HepG2 (cell line): ENCODE measurements around the gene ATE1. TPM values are rescaled to one million over a fixed set of nuclear protein-coding genes. Genes with fewer than 3 reads are reported as not detected.

Source experiments
- ATAC-seq: fragments of 200-7000 bp; cut with Tn5 transposase; 3 replicates; pipeline ENCODE4 v1.9.1; 2020; ENCODE audit warnings: mild to moderate bottlenecking, moderate library complexity
- BruUV-seq: library from RNA; stranded (reverse); fragments of 400-500 nt; replicated peaks from 2 replicates; lab custom pipeline; 2021; lab: Mats Ljungman, UMichigan
- CTCF ChIA-PET: fragments of 300-600 bp; formaldehyde crosslinking; extraction: SDS; loops from one replicate; lab custom pipeline; 2021; ENCODE audit warnings: low total read pairs, inconsistent platforms, low intra/inter-chr PET ratio; lab: Yijun Ruan, JAX
- POLR2A ChIA-PET: fragments of 350-600 bp; sonication (Branson Sonifier 250); formaldehyde crosslinking; loops from one replicate; lab custom pipeline; 2020; ENCODE audit warnings: antibody characterized with exemption, inconsistent platforms; lab: Yijun Ruan, JAX
- DNase-seq: peaks from one replicate; pipeline ENCODE4 v3.0.0-alpha.2; 2015; ENCODE audit warnings: low spot score
- FAIRE-seq: peaks from 3 replicates; lab custom pipeline; 2011; peaks lifted over from hg19 to GRCh38; lab: Jason Lieb, UNC
- H2AFZ ChIP-seq: one replicate; pipeline ENCODE4 v1.6.1; 2011; ENCODE audit warnings: low read length, inconsistent platforms
- H3K27ac ChIP-seq: fragments of 300-600 bp; 3 replicates; pipeline ENCODE4 v1.8.0; 2011; ENCODE audit warnings: mixed run types, mild to moderate bottlenecking, mixed read lengths, low read length, inconsistent platforms; ENCODE audit not compliant: insufficient read depth; ENCODE audit errors: extremely low read length
- H3K27me3 ChIP-seq, 2 experiments: fragments of 200-600 bp in 1 of 2; 2 replicates in 1 of 2; 3 replicates in 1 of 2; pipeline versions ENCODE4 v1.6.0 to v1.8.0; 2011; ENCODE audit warnings: low read length in 2 of 2, mild to moderate bottlenecking in 2 of 2, moderate library complexity in 2 of 2, inconsistent platforms in 1 of 2; ENCODE audit not compliant: insufficient read depth in 2 of 2, control insufficient read depth in 1 of 2
- H3K36me3 ChIP-seq, 2 experiments: fragments of 200-600 bp in 1 of 2; replicated peaks in 1 of 2; 2 replicates in 1 of 2; 3 replicates in 1 of 2; pipeline versions ENCODE4 v1.5.1 to v1.8.0; 2011; ENCODE audit warnings: low read length in 2 of 2, inconsistent platforms in 1 of 2; ENCODE audit not compliant: insufficient read depth in 2 of 2, control insufficient read depth in 1 of 2
- H3K4me1 ChIP-seq: 2 replicates; pipeline ENCODE4 v1.5.1; 2012; ENCODE audit warnings: low read length, inconsistent platforms; ENCODE audit not compliant: insufficient read depth
- H3K4me2 ChIP-seq: 2 replicates; pipeline ENCODE4 v1.6.0; 2011; ENCODE audit warnings: low read depth, low read length, inconsistent platforms
- H3K4me3 ChIP-seq, 3 experiments: fragments of 200-600 bp in 1 of 3; sonication (generic), shearing (Covaris generic) in 1 of 3; replicated peaks in 1 of 3; 2 replicates each; pipeline ENCODE4 v1.5.1; 2011 to 2016; ENCODE audit warnings: low read length in 3 of 3, inconsistent platforms in 2 of 3, low read depth in 2 of 3, mild to moderate bottlenecking in 2 of 3, control low read depth in 1 of 3, mixed read lengths in 1 of 3; ENCODE audit not compliant: insufficient read depth in 1 of 3
- H3K79me2 ChIP-seq: one replicate; pipeline ENCODE4 v1.6.1; 2011; ENCODE audit warnings: low read length, inconsistent platforms; ENCODE audit not compliant: insufficient read depth
- H3K9ac ChIP-seq: 2 replicates; pipeline ENCODE4 v1.6.0; 2011; ENCODE audit warnings: mild to moderate bottlenecking, low read depth, low read length, inconsistent platforms; ENCODE audit not compliant: insufficient read depth
- H3K9me3 ChIP-seq: 2 replicates; pipeline ENCODE4 v1.5.1; 2012; ENCODE audit warnings: mild to moderate bottlenecking, low read length
- H4K20me1 ChIP-seq: 2 replicates; pipeline ENCODE4 v1.6.0; 2011; ENCODE audit warnings: inconsistent platforms, mild to moderate bottlenecking, low read length, moderate library complexity; ENCODE audit not compliant: insufficient read depth
- BCL6 ChIP-seq: IDR thresholded peaks from 2 replicates; pipeline ENCODE4 v1.6.1; 2016; ENCODE audit warnings: missing genetic modification reagents, missing compliant biosample characterization
- CREB1 ChIP-seq, 2 experiments: fragments of 450-650 bp in 1 of 2; IDR thresholded peaks; 2 replicates each; pipeline ENCODE4 v1.6.1; 2016 to 2017; ENCODE audit warnings: control low read depth in 1 of 2, mild to moderate bottlenecking in 1 of 2, missing compliant biosample characterization in 1 of 2, missing genetic modification characterization in 1 of 2
- DPF2 ChIP-seq: sonication (generic); formaldehyde crosslinking; IDR thresholded peaks from 2 replicates; pipeline ENCODE4 v1.4.0; 2020; ENCODE audit warnings: mild to moderate bottlenecking, low read depth, missing genetic modification reagents, borderline replicate concordance
- HDAC2 ChIP-seq: sonication (generic); formaldehyde crosslinking; IDR thresholded peaks from 2 replicates; pipeline ENCODE4 v1.4.0; 2020; ENCODE audit warnings: missing genetic modification reagents
- NKX3-1 ChIP-seq: sonication (generic); formaldehyde crosslinking; IDR thresholded peaks from 2 replicates; pipeline ENCODE4 v1.5.0; 2020; ENCODE audit warnings: missing genetic modification reagents
- TBX2 ChIP-seq: sonication (generic); formaldehyde crosslinking; IDR thresholded peaks from 2 replicates; pipeline ENCODE4 v1.5.0; 2020; ENCODE audit warnings: missing genetic modification reagents, mild to moderate bottlenecking, borderline replicate concordance
- TGIF2 ChIP-seq: IDR thresholded peaks from 2 replicates; pipeline ENCODE4 v1.6.1; 2016; ENCODE audit warnings: control low read depth, missing compliant biosample characterization
- ZNF180 ChIP-seq: sonication (generic); formaldehyde crosslinking; IDR thresholded peaks from 2 replicates; pipeline ENCODE4 v1.4.0; 2020; ENCODE audit warnings: low read depth, missing genetic modification reagents, borderline replicate concordance
- ZNF274 ChIP-seq: sonication (generic); formaldehyde crosslinking; IDR thresholded peaks from 2 replicates; pipeline ENCODE4 v1.5.1; 2020; ENCODE audit warnings: mild to moderate bottlenecking, missing genetic modification reagents
- ZNF501 ChIP-seq: sonication (generic); formaldehyde crosslinking; IDR thresholded peaks from 2 replicates; pipeline ENCODE4 v1.5.1; 2020; ENCODE audit warnings: mild to moderate bottlenecking, moderate library complexity, missing genetic modification reagents
- ZNF768 ChIP-seq: sonication (generic); formaldehyde crosslinking; IDR thresholded peaks from 2 replicates; pipeline ENCODE4 v1.4.0; 2020; ENCODE audit warnings: missing genetic modification reagents
- WGBS: methylation state at CpG from one replicate; pipeline ENCODE4 v1.1.6; 2017; ENCODE audit warnings: low lambda C conversion rate; 5-methylcytosine and 5-hydroxymethylcytosine counted together
- in situ Hi-C: cut with HindIII; loops from 2 replicates; pipeline ENCODE4 v1.10.0; 2017; ENCODE audit warnings: low pct_unique_long_range_greater_than_20kb; ENCODE audit not compliant: extremely low pct_ligation_motif_present
- intact Hi-C: fragments of 100-400 bp; cut with micrococcal nuclease; formaldehyde crosslinking; loops from one replicate; pipeline ENCODE4 v1.10.0; 2022; ENCODE audit not compliant: unreplicated experiment
- polyA plus RNA-seq, 8 experiments: library from polyadenylated mRNA; depleted of rRNA in 3 of 8; stranded (reverse) in 7 of 8; unstranded in 1 of 8; fragments of >200 nt; fragmentation: Illumina TruSeq in 4 of 8; extraction: Trizol in 4 of 8; gene quantifications; 2 replicates each; pipeline versions ENCODE4 v1.2.1 to v1.2.3, GENCODE V29; 2011 to 2016; ENCODE audit warnings: low read depth in 4 of 8, missing spikeins in 1 of 8, mixed read lengths in 1 of 8; ENCODE audit not compliant: insufficient read depth in 1 of 8
- total RNA-seq, 5 experiments: library from RNA; depleted of rRNA; stranded (reverse); fragments of >200 nt; fragmentation: Illumina TruSeq; extraction: Trizol; gene quantifications; 2 replicates each; pipeline ENCODE4 v1.2.3, GENCODE V29; 2016; ENCODE audit warnings: low read depth in 1 of 5
- TF ChIP-seq, protein P1 (sequence below): fragments of 450-650 bp; IDR thresholded peaks from 2 replicates; pipeline ENCODE4 v1.6.1; 2016
- TF ChIP-seq, protein P2 (sequence below): IDR thresholded peaks from 2 replicates; pipeline ENCODE4 v1.6.1; 2016; ENCODE audit warnings: low read depth, borderline replicate concordance
- TF ChIP-seq, protein P3 (sequence below): sonication (generic); formaldehyde crosslinking; IDR thresholded peaks from 2 replicates; pipeline ENCODE4 v1.8.1; 2022; ENCODE audit warnings: low read depth, mild to moderate bottlenecking, missing genetic modification reagents
- TF ChIP-seq, protein P4 (sequence below): sonication (generic); formaldehyde crosslinking; IDR thresholded peaks from 2 replicates; pipeline ENCODE4 v1.4.0; 2020; ENCODE audit warnings: mild to moderate bottlenecking, missing genetic modification reagents
- TF ChIP-seq, protein P5 (sequence below): sonication (generic); formaldehyde crosslinking; IDR thresholded peaks from 2 replicates; pipeline ENCODE4 v1.8.1; 2023; ENCODE audit warnings: mild to moderate bottlenecking, missing genetic modification reagents

The ATE1 gene
- total and polyA plus RNA-seq, 2 of the 13 experiments (the other 11 are each of a cell fraction or from before 2014, with no cell fraction given): 17.5 to 42.2 TPM

DNA sequence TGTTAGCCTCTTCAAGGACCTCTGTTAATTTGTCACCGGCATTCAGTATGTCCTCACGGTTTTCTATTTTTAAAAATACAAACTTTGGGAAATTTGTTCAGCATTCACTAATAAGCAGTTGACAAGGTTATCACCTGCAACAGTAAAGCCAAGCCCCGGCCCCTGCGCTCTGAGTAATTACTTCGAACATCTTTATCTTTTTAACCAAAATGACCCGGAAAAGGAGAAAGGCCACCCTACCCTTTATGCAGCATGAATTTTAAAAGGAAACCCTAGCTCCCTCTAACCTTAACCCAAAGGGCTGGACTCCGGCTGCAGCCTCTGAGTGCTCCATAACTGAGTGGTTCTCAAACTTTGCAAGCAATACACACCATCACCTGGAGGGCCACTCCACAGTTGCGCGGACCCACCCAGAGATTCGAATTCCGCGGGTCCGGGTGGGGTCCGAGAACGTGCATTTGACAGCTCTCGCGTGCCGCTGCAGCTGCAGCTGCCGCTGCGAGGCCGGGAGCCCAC, 46.2 kb upstream of the ATE1 start:
- FAIRE-seq: no peak
- in situ Hi-C loops: no loop called here
- TF ChIP-seq BCL6 (CRISPR knock-in tag) (0 out of 2 replicates have a peak, but pooled peaks have one; percentile 6), TBX2 (CRISPR knock-in tag) (no peak), TGIF2 (CRISPR knock-in tag) (peak; percentile 93), CREB1 (IDR thresholded peaks at IDR 0.05) (no peak), CREB1 (CRISPR knock-in tag; IDR thresholded peaks at IDR 0.05) (no peak), ZNF501 (CRISPR knock-in tag) (no peak), NKX3-1 (CRISPR knock-in tag) (no peak), ZNF180 (CRISPR knock-in tag) (no peak), ZNF768 (CRISPR knock-in tag) (0 out of 2 replicates have a peak, but pooled peaks have one; percentile 20), DPF2 (no peak), ZNF274 (CRISPR knock-in tag) (0 out of 2 replicates have a peak, but pooled peaks have one; percentile 30), HDAC2 (CRISPR knock-in tag) (0 out of 2 replicates have a peak, but pooled peaks have one; percentile 18)
- TF ChIP-seq, protein P1, sequence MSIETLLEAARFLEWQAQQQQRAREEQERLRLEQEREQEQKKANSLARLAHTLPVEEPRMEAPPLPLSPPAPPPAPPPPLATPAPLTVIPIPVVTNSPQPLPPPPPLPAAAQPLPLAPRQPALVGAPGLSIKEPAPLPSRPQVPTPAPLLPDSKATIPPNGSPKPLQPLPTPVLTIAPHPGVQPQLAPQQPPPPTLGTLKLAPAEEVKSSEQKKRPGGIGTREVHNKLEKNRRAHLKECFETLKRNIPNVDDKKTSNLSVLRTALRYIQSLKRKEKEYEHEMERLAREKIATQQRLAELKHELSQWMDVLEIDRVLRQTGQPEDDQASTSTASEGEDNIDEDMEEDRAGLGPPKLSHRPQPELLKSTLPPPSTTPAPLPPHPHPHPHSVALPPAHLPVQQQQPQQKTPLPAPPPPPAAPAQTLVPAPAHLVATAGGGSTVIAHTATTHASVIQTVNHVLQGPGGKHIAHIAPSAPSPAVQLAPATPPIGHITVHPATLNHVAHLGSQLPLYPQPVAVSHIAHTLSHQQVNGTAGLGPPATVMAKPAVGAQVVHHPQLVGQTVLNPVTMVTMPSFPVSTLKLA: 0 out of 2 replicates have a peak, but pooled peaks have one; percentile 20
- TF ChIP-seq, protein P2, sequence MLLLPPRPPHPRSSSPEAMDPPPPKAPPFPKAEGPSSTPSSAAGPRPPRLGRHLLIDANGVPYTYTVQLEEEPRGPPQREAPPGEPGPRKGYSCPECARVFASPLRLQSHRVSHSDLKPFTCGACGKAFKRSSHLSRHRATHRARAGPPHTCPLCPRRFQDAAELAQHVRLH: peak; percentile 18; the same call in 1 of the 2 replicates
- TF ChIP-seq, protein P3, sequence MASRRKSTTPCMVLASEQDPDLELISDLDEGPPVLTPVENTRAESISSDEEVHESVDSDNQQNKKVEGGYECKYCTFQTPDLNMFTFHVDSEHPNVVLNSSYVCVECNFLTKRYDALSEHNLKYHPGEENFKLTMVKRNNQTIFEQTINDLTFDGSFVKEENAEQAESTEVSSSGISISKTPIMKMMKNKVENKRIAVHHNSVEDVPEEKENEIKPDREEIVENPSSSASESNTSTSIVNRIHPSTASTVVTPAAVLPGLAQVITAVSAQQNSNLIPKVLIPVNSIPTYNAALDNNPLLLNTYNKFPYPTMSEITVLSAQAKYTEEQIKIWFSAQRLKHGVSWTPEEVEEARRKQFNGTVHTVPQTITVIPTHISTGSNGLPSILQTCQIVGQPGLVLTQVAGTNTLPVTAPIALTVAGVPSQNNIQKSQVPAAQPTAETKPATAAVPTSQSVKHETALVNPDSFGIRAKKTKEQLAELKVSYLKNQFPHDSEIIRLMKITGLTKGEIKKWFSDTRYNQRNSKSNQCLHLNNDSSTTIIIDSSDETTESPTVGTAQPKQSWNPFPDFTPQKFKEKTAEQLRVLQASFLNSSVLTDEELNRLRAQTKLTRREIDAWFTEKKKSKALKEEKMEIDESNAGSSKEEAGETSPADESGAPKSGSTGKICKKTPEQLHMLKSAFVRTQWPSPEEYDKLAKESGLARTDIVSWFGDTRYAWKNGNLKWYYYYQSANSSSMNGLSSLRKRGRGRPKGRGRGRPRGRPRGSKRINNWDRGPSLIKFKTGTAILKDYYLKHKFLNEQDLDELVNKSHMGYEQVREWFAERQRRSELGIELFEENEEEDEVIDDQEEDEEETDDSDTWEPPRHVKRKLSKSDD: 0 out of 2 replicates have a peak, but pooled peaks have one; percentile 9
- TF ChIP-seq, protein P4, sequence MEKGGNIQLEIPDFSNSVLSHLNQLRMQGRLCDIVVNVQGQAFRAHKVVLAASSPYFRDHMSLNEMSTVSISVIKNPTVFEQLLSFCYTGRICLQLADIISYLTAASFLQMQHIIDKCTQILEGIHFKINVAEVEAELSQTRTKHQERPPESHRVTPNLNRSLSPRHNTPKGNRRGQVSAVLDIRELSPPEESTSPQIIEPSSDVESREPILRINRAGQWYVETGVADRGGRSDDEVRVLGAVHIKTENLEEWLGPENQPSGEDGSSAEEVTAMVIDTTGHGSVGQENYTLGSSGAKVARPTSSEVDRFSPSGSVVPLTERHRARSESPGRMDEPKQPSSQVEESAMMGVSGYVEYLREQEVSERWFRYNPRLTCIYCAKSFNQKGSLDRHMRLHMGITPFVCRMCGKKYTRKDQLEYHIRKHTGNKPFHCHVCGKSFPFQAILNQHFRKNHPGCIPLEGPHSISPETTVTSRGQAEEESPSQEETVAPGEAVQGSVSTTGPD (CRISPR knock-in tag): no peak
- TF ChIP-seq, protein P5, sequence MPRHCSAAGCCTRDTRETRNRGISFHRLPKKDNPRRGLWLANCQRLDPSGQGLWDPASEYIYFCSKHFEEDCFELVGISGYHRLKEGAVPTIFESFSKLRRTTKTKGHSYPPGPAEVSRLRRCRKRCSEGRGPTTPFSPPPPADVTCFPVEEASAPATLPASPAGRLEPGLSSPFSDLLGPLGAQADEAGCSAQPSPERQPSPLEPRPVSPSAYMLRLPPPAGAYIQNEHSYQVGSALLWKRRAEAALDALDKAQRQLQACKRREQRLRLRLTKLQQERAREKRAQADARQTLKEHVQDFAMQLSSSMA (CRISPR knock-in tag): no peak

More for the DNA sequence above, 46.2 kb upstream of the ATE1 start:
- 6% methylated on average over 7 of the region's 21 CpGs for WGBS
- no TSS peak for BruUV-seq
- Histone ChIP-seq H2AFZ (no peak overlapping the region), H3K27ac (peak overlapping the region; percentile 97), H3K9ac (peak overlapping the region; percentile 89), H3K36me3 (peaks cover 2 to 9% of the 10 kb centered on the region in 2 experiments; a peak in 4 of 5 replicates), H3K9me3 (peaks cover 4% of the 10 kb centered on the region; the same call in 1 of the 2 replicates), H3K4me2 (peak overlapping the region; percentile 90), H3K4me1 (peaks cover 27% of the 10 kb centered on the region), H3K4me3 (peak overlapping the region; percentile 69 to 89 (median 83)), H3K27me3 (no peaks in the 10 kb centered on the region), H4K20me1 (no peaks in the 10 kb centered on the region), H3K79me2 (peaks cover 17% of the 10 kb centered on the region)
- POLR2A ChIA-PET: interaction anchor here (2.3 kb wide), 1 partner anchor 38 kb away, joined by 14 read pairs; no protein-coding TSS in a partner anchor
- CTCF ChIA-PET: no interaction called here
- peak; percentile 52 for ATAC-seq
- intact Hi-C loops: loop anchor here (2.0 kb wide), 2 partner anchors 43 to 139 kb away; no protein-coding TSS in a partner anchor
- no peak for DNase-seq
